Endothelial cell (in vitro differentiated cells): Measurements from ENCODE around the gene FZD10. TPM values are rescaled to one million over a fixed set of nuclear protein-coding genes. Genes with fewer than 3 reads are reported as not detected.

Experiments
- DNase-seq: peaks from one replicate; pipeline ENCODE4 v3.0.0; 2021; ENCODE audit warnings: low spot score
- H3K27ac Mint-ChIP-seq: one replicate; pipeline ENCODE4 v1.8.0; 2021; ENCODE audit warnings: mixed read lengths, inconsistent platforms; ENCODE audit not compliant: unreplicated experiment
- H3K27me3 Mint-ChIP-seq: one replicate; pipeline ENCODE4 v1.8.0; 2021; ENCODE audit warnings: mild to moderate bottlenecking, moderate library complexity, mixed read lengths, inconsistent platforms; ENCODE audit not compliant: unreplicated experiment
- H3K36me3 Mint-ChIP-seq: one replicate; pipeline ENCODE4 v1.8.0; 2021; ENCODE audit warnings: mild to moderate bottlenecking, low read depth, mixed read lengths, inconsistent platforms; ENCODE audit not compliant: unreplicated experiment
- H3K4me1 Mint-ChIP-seq: one replicate; pipeline ENCODE4 v1.8.0; 2021; ENCODE audit warnings: mild to moderate bottlenecking, mixed read lengths, inconsistent platforms; ENCODE audit not compliant: unreplicated experiment
- H3K4me3 Mint-ChIP-seq: one replicate; pipeline ENCODE4 v1.8.0; 2021; ENCODE audit warnings: mild to moderate bottlenecking, mixed read lengths, inconsistent platforms; ENCODE audit not compliant: unreplicated experiment
- H3K9me3 Mint-ChIP-seq: one replicate; pipeline ENCODE4 v1.8.0; 2021; ENCODE audit warnings: mixed read lengths, inconsistent platforms; ENCODE audit not compliant: unreplicated experiment
- CTCF ChIP-seq: fragments of 200-600 bp; sonication (generic); IDR thresholded peaks from one replicate; pipeline ENCODE4 v1.5.0; 2021; ENCODE audit warnings: antibody characterized with exemption; ENCODE audit not compliant: unreplicated experiment
- total RNA-seq: library from RNA; stranded (reverse); fragmentation: NEBNext Ultra II Directional; extraction: Animal tissue kit (Norgen Biotek cat#: 25700); gene quantifications from one replicate; pipeline ENCODE4 v1.2.1, GENCODE V29; 2021; ENCODE audit not compliant: unreplicated experiment

The FZD10 gene
- total RNA-seq, 1 donor from 2014 or later, result not detected

- TF ChIP-seq CTCF, result no peak
- Mint-ChIP-seq H3K27me3 (peaks cover 8% of the 10 kb centered on the region), H3K9me3 (peaks cover 21% of the 10 kb centered on the region), H3K4me1 (no peaks in the 10 kb centered on the region), H3K4me3 (no peak overlapping the region), H3K36me3 (peaks cover 7% of the 10 kb centered on the region), H3K27ac (no peak overlapping the region)
- DNase-seq, result no peak
Observed at GRCh38 chr12:130157998-130158753, 4.1 kb upstream of the FZD10 start.

- Mint-ChIP-seq H3K4me3 (no peak overlapping the region), H3K4me1 (no peaks in the 10 kb centered on the region), H3K36me3 (peaks cover 5% of the 10 kb centered on the region), H3K9me3 (peaks cover 22% of the 10 kb centered on the region), H3K27me3 (peaks cover 10% of the 10 kb centered on the region), H3K27ac (no peak overlapping the region)
- TF ChIP-seq CTCF, result no peak
- no peak for DNase-seq
Observed at GRCh38 chr12:130158754-130159059, 3.6 kb upstream of the FZD10 start.

- peaks cover 13% of the 10 kb centered on the region for H3K27me3 Mint-ChIP-seq
- no peaks in the 10 kb centered on the region for H3K36me3 Mint-ChIP-seq
- TF ChIP-seq CTCF, result no peak
- no peak for DNase-seq
- H3K27ac Mint-ChIP-seq, result no peak overlapping the region
- peaks cover 21% of the 10 kb centered on the region for H3K9me3 Mint-ChIP-seq
- H3K4me1 Mint-ChIP-seq, result no peaks in the 10 kb centered on the region
- no peak overlapping the region for H3K4me3 Mint-ChIP-seq
Observed at GRCh38 chr12:130160306-130160705, 2.0 kb upstream of the FZD10 start.

GRCh38 chr12:130160711-130161231 lies 1.5 kb upstream of the FZD10 start:
- Mint-ChIP-seq H3K36me3 (no peaks in the 10 kb centered on the region), H3K4me3 (no peak overlapping the region), H3K27me3 (peaks cover 13% of the 10 kb centered on the region), H3K27ac (no peak overlapping the region), H3K9me3 (peaks cover 18% of the 10 kb centered on the region), H3K4me1 (no peaks in the 10 kb centered on the region)
- TF ChIP-seq CTCF, result no peak
- DNase-seq, result no peak

- TF ChIP-seq CTCF, result no peak
- H3K4me3 Mint-ChIP-seq, result no peak overlapping the region
- H3K9me3 Mint-ChIP-seq, result peaks cover 21% of the 10 kb centered on the region
- no peak overlapping the region for H3K27ac Mint-ChIP-seq
- peaks cover 14% of the 10 kb centered on the region for H3K27me3 Mint-ChIP-seq
- no peak for DNase-seq
- H3K4me1 Mint-ChIP-seq, result no peaks in the 10 kb centered on the region
- H3K36me3 Mint-ChIP-seq, result no peaks in the 10 kb centered on the region
Observed at GRCh38 chr12:130161261-130162243, 712 bp upstream of the FZD10 start.
